Measurements from ENCODE around the gene MICB. TPM values are rescaled to one million over a fixed set of nuclear protein-coding genes. Genes with fewer than 3 reads are reported as not detected.
A peak's percentile ranks its signal among the peaks of the same experiment; 100 is the strongest.
"Not testable (repeated sequence)": the region's sequence is repeated elsewhere in the genome, so short reads cannot be mapped to it uniquely, and the experiment has no call there.

Gene MICB
- total RNA-seq, 1 donor from 2014 or later, result 35.5 TPM

GRCh38 chr6:31546339-31546957, 48.5 kb downstream of the MICB start, which contains the start of gene ATP6V1G2:
Gene ATP6V1G2, minus strand, starts transcription at chr6:31546608. Its CDS starts 49 bp downstream, at chr6:31546559.
- Mint-ChIP-seq H3K4me3 (peak within 1 kb of the TSS; percentile 91), H3K27ac (peak within 1 kb of the TSS; percentile 91), H3K9me3 (no peaks in the 10 kb centered on the region), H3K4me1 (peaks cover 48% of the 10 kb centered on the region), H3K27me3 (no peaks in the 10 kb centered on the region), H3K36me3 (ENCODE audit: low read depth) (peaks cover 17% of the 10 kb centered on the region)
- intact Hi-C loops (cut with micrococcal nuclease), result loop anchor here (1.0 to 10.0 kb wide), 5 partner anchors 52 to 318 kb away; partner anchors contain the start of genes CLIC1 and NEU1
- DNase-seq, result peak; percentile 97

GRCh38 chr6:31546958-31547726, 49.2 kb downstream of the MICB start, which contains the start of gene NFKBIL1:
Gene NFKBIL1, plus strand, starts transcription at chr6:31547608. Its CDS starts 87 bp downstream, at chr6:31547695.
- intact Hi-C loops (cut with micrococcal nuclease), result loop anchor here (1.0 to 10.0 kb wide), 10 partner anchors 12 to 318 kb away; partner anchors contain the start of genes BAG6, CLIC1, NEU1 and PRRC2A
- DNase-seq, result peak; percentile 97
- H3K36me3 Mint-ChIP-seq (ENCODE audit: low read depth), result peaks cover 18% of the 10 kb centered on the region
- H3K4me1 Mint-ChIP-seq, result peaks cover 51% of the 10 kb centered on the region
- peak within 1 kb of the TSS; percentile 91 for H3K27ac Mint-ChIP-seq
- no peaks in the 10 kb centered on the region for H3K27me3 Mint-ChIP-seq
- H3K4me3 Mint-ChIP-seq, result peak within 1 kb of the TSS; percentile 91
- H3K9me3 Mint-ChIP-seq, result no peaks in the 10 kb centered on the region

GRCh38 chr6:31547727-31548543, 50.0 kb downstream of the MICB start:
- Mint-ChIP-seq H3K4me3 (peak overlapping the region; percentile 91), H3K4me1 (peaks cover 51% of the 10 kb centered on the region)
- intact Hi-C loops (cut with micrococcal nuclease), result loop anchor here (1.0 to 10.0 kb wide), 8 partner anchors 11 to 317 kb away; partner anchors contain the start of genes BAG6, CLIC1, NEU1 and PRRC2A

GRCh38 chr6:31548544-31548873, 50.6 kb downstream of the MICB start:
- H3K27me3 Mint-ChIP-seq, result no peaks in the 10 kb centered on the region
- peaks cover 48% of the 10 kb centered on the region for H3K4me1 Mint-ChIP-seq
- no peak for DNase-seq
- intact Hi-C loops (cut with micrococcal nuclease), result loop anchor here (5.0 to 10.0 kb wide), 2 partner anchors 189 to 316 kb away; partner anchors contain the start of genes CLIC1 and NEU1
- peaks cover 19% of the 10 kb centered on the region for H3K36me3 Mint-ChIP-seq (ENCODE audit: low read depth)
- peak overlapping the region; percentile 91 for H3K4me3 Mint-ChIP-seq
- H3K9me3 Mint-ChIP-seq, result no peaks in the 10 kb centered on the region
- H3K27ac Mint-ChIP-seq, result no peak overlapping the region

More at GRCh38 chr6:31547727-31548543, 50.0 kb downstream of the MICB start:
- no peaks in the 10 kb centered on the region for H3K27me3 Mint-ChIP-seq
- H3K27ac Mint-ChIP-seq, result peak overlapping the region; percentile 91
- DNase-seq, result no peak
- H3K36me3 Mint-ChIP-seq (ENCODE audit: low read depth), result peaks cover 19% of the 10 kb centered on the region
- no peaks in the 10 kb centered on the region for H3K9me3 Mint-ChIP-seq

GRCh38 chr6:31551371-31551770, 53.4 kb downstream of the MICB start:
- Mint-ChIP-seq H3K36me3 (ENCODE audit: low read depth) (peaks cover 26% of the 10 kb centered on the region), H3K4me3 (peak overlapping the region; percentile 57), H3K4me1 (peaks cover 47% of the 10 kb centered on the region), H3K27ac (peak overlapping the region; percentile 80)
- not testable (repeated sequence) for H3K9me3 Mint-ChIP-seq, H3K27me3 Mint-ChIP-seq
- DNase-seq, result peak; percentile 91
- intact Hi-C loops (cut with micrococcal nuclease), result loop anchor here (1.0 kb wide), 2 partner anchors 30 to 47 kb away; no protein-coding TSS in a partner anchor

- Mint-ChIP-seq H3K4me3 (no peak overlapping the region), H3K27ac (no peak overlapping the region), H3K36me3 (ENCODE audit: low read depth) (peaks cover 46% of the 10 kb centered on the region), H3K27me3 (peaks cover 2% of the 10 kb centered on the region), H3K4me1 (peaks cover 52% of the 10 kb centered on the region), H3K9me3 (no peaks in the 10 kb centered on the region)
- DNase-seq, result no peak
- intact Hi-C loops (cut with micrococcal nuclease), result no loop called here
Measured at GRCh38 chr6:31556307-31556706, 58.4 kb downstream of the MICB start.

- DNase-seq, result no peak
- Mint-ChIP-seq H3K4me1 (peaks cover 50% of the 10 kb centered on the region), H3K36me3 (ENCODE audit: low read depth) (peaks cover 48% of the 10 kb centered on the region), H3K27ac (peak overlapping the region; percentile 51), H3K4me3 (peak overlapping the region; percentile 78), H3K9me3 (peaks cover 4% of the 10 kb centered on the region), H3K27me3 (peaks cover 8% of the 10 kb centered on the region)
- intact Hi-C loops (cut with micrococcal nuclease), result loop anchor here (2.0 kb wide), 1 partner anchor 17 kb away; the partner anchor contains the start of gene TNF
Measured at GRCh38 chr6:31557443-31558317, 59.7 kb downstream of the MICB start.

- peaks cover 4% of the 10 kb centered on the region for H3K9me3 Mint-ChIP-seq
- intact Hi-C loops (cut with micrococcal nuclease), result loop anchor here (2.0 kb wide), 1 partner anchor 17 kb away; the partner anchor contains the start of gene TNF
- H3K27ac Mint-ChIP-seq, result peak overlapping the region; percentile 86
- H3K4me1 Mint-ChIP-seq, result peaks cover 55% of the 10 kb centered on the region
- DNase-seq, result peak; percentile 55
- peak overlapping the region; percentile 78 for H3K4me3 Mint-ChIP-seq
- peaks cover 52% of the 10 kb centered on the region for H3K36me3 Mint-ChIP-seq (ENCODE audit: low read depth)
- peaks cover 11% of the 10 kb centered on the region for H3K27me3 Mint-ChIP-seq
Measured at GRCh38 chr6:31558318-31558625, 60.3 kb downstream of the MICB start.

- peaks cover 4% of the 10 kb centered on the region for H3K9me3 Mint-ChIP-seq
- DNase-seq, result peak; percentile 87
- intact Hi-C loops (cut with micrococcal nuclease), result loop anchor here (1.0 to 2.0 kb wide), 3 partner anchors 9 to 16 kb away; partner anchors contain the start of genes NFKBIL1 and TNF
- peaks cover 13% of the 10 kb centered on the region for H3K27me3 Mint-ChIP-seq
- H3K36me3 Mint-ChIP-seq (ENCODE audit: low read depth), result peaks cover 54% of the 10 kb centered on the region
- peak overlapping the region; percentile 78 for H3K4me3 Mint-ChIP-seq
- H3K4me1 Mint-ChIP-seq, result peaks cover 58% of the 10 kb centered on the region
- H3K27ac Mint-ChIP-seq, result peak overlapping the region; percentile 86
Measured at GRCh38 chr6:31558631-31559500, 60.9 kb downstream of the MICB start.

- Mint-ChIP-seq H3K36me3 (ENCODE audit: low read depth) (peaks cover 53% of the 10 kb centered on the region), H3K4me3 (peak overlapping the region; percentile 78), H3K27me3 (peaks cover 14% of the 10 kb centered on the region), H3K27ac (peak overlapping the region; percentile 86), H3K9me3 (peaks cover 4% of the 10 kb centered on the region), H3K4me1 (peaks cover 59% of the 10 kb centered on the region)
- intact Hi-C loops (cut with micrococcal nuclease), result loop anchor here (1.0 to 2.0 kb wide), 3 partner anchors 9 to 15 kb away; partner anchors contain the start of genes NFKBIL1 and TNF
- DNase-seq, result no peak
Measured at GRCh38 chr6:31559606-31559957, 61.6 kb downstream of the MICB start.

GRCh38 chr6:31559958-31560696, 62.2 kb downstream of the MICB start:
- Mint-ChIP-seq H3K9me3 (peaks cover 4% of the 10 kb centered on the region), H3K4me1 (peaks cover 60% of the 10 kb centered on the region), H3K27me3 (peaks cover 19% of the 10 kb centered on the region), H3K36me3 (ENCODE audit: low read depth) (peaks cover 55% of the 10 kb centered on the region), H3K4me3 (peak overlapping the region; percentile 78), H3K27ac (peak overlapping the region; percentile 86)
- intact Hi-C loops (cut with micrococcal nuclease), result loop anchor here (1.0 to 2.0 kb wide), 3 partner anchors 8 to 15 kb away; partner anchors contain the start of genes NFKBIL1 and TNF
- DNase-seq, result peak; percentile 85
